ENCODE measurements around the gene MYRF. TPM values are rescaled to one million over a fixed set of nuclear protein-coding genes. Genes with fewer than 3 reads are reported as not detected.

Gene MYRF
- polyA plus RNA-seq (2013, experiment 1 of 4) = 8.5 TPM
- 8.4 TPM for polyA plus RNA-seq (2013, experiment 2 of 4)
- polyA plus RNA-seq (2013, experiment 3 of 4) = 10.8 TPM
- polyA plus RNA-seq (2013, experiment 4 of 4) = 12.4 TPM

- WGBS, 2 experiments = 6% methylated on average over 93 of the region's 93 CpGs
- Histone ChIP-seq H3K4me3 (ENCODE audit: insufficient read depth, low read depth, low read length) (peak within 1 kb of the TSS; percentile 52), H3K27ac (ENCODE audit: insufficient read depth, low read depth, low read length, poor library complexity, severe bottlenecking) (no peak within 1 kb of the TSS), H3K27me3 (ENCODE audit: control insufficient read depth, insufficient read depth, low read length, poor library complexity, severe bottlenecking) (peaks cover 26% of the 10 kb centered on the region), H3K9me3 (ENCODE audit: control insufficient read depth, low read length) (no peaks in the 10 kb centered on the region), H3K4me1 (ENCODE audit: control insufficient read depth, insufficient read depth, low read length) (peaks cover 16% of the 10 kb centered on the region), H3K36me3 (ENCODE audit: control insufficient read depth, insufficient read depth, low read length) (no peaks in the 10 kb centered on the region)
Measured at GRCh38 chr11:61752117-61752924, at the start of gene MYRF. Gene MYRF, plus strand, starts transcription at chr11:61752636. Its CDS starts 109 bp downstream, at chr11:61752745.

GRCh38 chr11:61702701-61703312, 49.6 kb upstream of the MYRF start:
- Histone ChIP-seq H3K27ac (ENCODE audit: insufficient read depth, low read depth, low read length, poor library complexity, severe bottlenecking) (no peak overlapping the region), H3K36me3 (ENCODE audit: control insufficient read depth, insufficient read depth, low read length) (no peaks in the 10 kb centered on the region), H3K4me3 (ENCODE audit: insufficient read depth, low read depth, low read length) (no peak overlapping the region), H3K27me3 (ENCODE audit: control insufficient read depth, insufficient read depth, low read length, poor library complexity, severe bottlenecking) (no peaks in the 10 kb centered on the region), H3K4me1 (ENCODE audit: control insufficient read depth, insufficient read depth, low read length) (peaks cover 7% of the 10 kb centered on the region), H3K9me3 (ENCODE audit: control insufficient read depth, low read length) (no peaks in the 10 kb centered on the region)
- whole genome bisulfite sequencing, 2 experiments = 90 to 93% methylated on average over 11 of the region's 11 CpGs

- peaks cover 12% of the 10 kb centered on the region for H3K4me1 ChIP-seq (ENCODE audit: control insufficient read depth, insufficient read depth, low read length)
- H3K27me3 ChIP-seq (ENCODE audit: control insufficient read depth, insufficient read depth, low read length, poor library complexity, severe bottlenecking) = no peaks in the 10 kb centered on the region
- H3K36me3 ChIP-seq (ENCODE audit: control insufficient read depth, insufficient read depth, low read length) = no peaks in the 10 kb centered on the region
- H3K27ac ChIP-seq (ENCODE audit: insufficient read depth, low read depth, low read length, poor library complexity, severe bottlenecking) = no peak overlapping the region
- no peak overlapping the region for H3K4me3 ChIP-seq (ENCODE audit: insufficient read depth, low read depth, low read length)
- 90 to 91% methylated on average over 15 of the region's 15 CpGs for WGBS, 2 experiments
- H3K9me3 ChIP-seq (ENCODE audit: control insufficient read depth, low read length) = no peaks in the 10 kb centered on the region
Measured at GRCh38 chr11:61704838-61705237, 47.6 kb upstream of the MYRF start.

GRCh38 chr11:61706452-61707400, 45.7 kb upstream of the MYRF start:
- no peak overlapping the region for H3K4me3 ChIP-seq (ENCODE audit: insufficient read depth, low read depth, low read length)
- H3K4me1 ChIP-seq (ENCODE audit: control insufficient read depth, insufficient read depth, low read length) = peaks cover 24% of the 10 kb centered on the region
- WGBS, 2 experiments = 78 to 82% methylated on average over 27 of the region's 27 CpGs
- no peak overlapping the region for H3K27ac ChIP-seq (ENCODE audit: insufficient read depth, low read depth, low read length, poor library complexity, severe bottlenecking)
- no peaks in the 10 kb centered on the region for H3K9me3 ChIP-seq (ENCODE audit: control insufficient read depth, low read length)
- H3K27me3 ChIP-seq (ENCODE audit: control insufficient read depth, insufficient read depth, low read length, poor library complexity, severe bottlenecking) = no peaks in the 10 kb centered on the region
- no peaks in the 10 kb centered on the region for H3K36me3 ChIP-seq (ENCODE audit: control insufficient read depth, insufficient read depth, low read length)

GRCh38 chr11:61707574-61707973, 44.9 kb upstream of the MYRF start:
- no peaks in the 10 kb centered on the region for H3K36me3 ChIP-seq (ENCODE audit: control insufficient read depth, insufficient read depth, low read length)
- H3K27me3 ChIP-seq (ENCODE audit: control insufficient read depth, insufficient read depth, low read length, poor library complexity, severe bottlenecking) = no peaks in the 10 kb centered on the region
- H3K4me1 ChIP-seq (ENCODE audit: control insufficient read depth, insufficient read depth, low read length) = peaks cover 32% of the 10 kb centered on the region
- 95 to 98% methylated on average over 9 of the region's 9 CpGs for WGBS, 2 experiments
- no peak overlapping the region for H3K27ac ChIP-seq (ENCODE audit: insufficient read depth, low read depth, low read length, poor library complexity, severe bottlenecking)
- H3K9me3 ChIP-seq (ENCODE audit: control insufficient read depth, low read length) = no peaks in the 10 kb centered on the region
- no peak overlapping the region for H3K4me3 ChIP-seq (ENCODE audit: insufficient read depth, low read depth, low read length)

- H3K4me1 ChIP-seq (ENCODE audit: control insufficient read depth, insufficient read depth, low read length) = peaks cover 46% of the 10 kb centered on the region
- H3K4me3 ChIP-seq (ENCODE audit: insufficient read depth, low read depth, low read length) = no peak overlapping the region
- H3K27me3 ChIP-seq (ENCODE audit: control insufficient read depth, insufficient read depth, low read length, poor library complexity, severe bottlenecking) = no peaks in the 10 kb centered on the region
- 93 to 95% methylated on average over 7 of the region's 7 CpGs for WGBS, 2 experiments
- H3K9me3 ChIP-seq (ENCODE audit: control insufficient read depth, low read length) = no peaks in the 10 kb centered on the region
- H3K27ac ChIP-seq (ENCODE audit: insufficient read depth, low read depth, low read length, poor library complexity, severe bottlenecking) = no peak overlapping the region
- H3K36me3 ChIP-seq (ENCODE audit: control insufficient read depth, insufficient read depth, low read length) = no peaks in the 10 kb centered on the region
Measured at GRCh38 chr11:61709110-61709509, 43.3 kb upstream of the MYRF start.

- no peaks in the 10 kb centered on the region for H3K36me3 ChIP-seq (ENCODE audit: control insufficient read depth, insufficient read depth, low read length)
Measured at GRCh38 chr11:61709572-61709971, 42.9 kb upstream of the MYRF start.

GRCh38 chr11:61710019-61710418, 42.4 kb upstream of the MYRF start:
- WGBS, 2 experiments = 65 to 71% methylated on average over 7 of the region's 7 CpGs
- no peaks in the 10 kb centered on the region for H3K27me3 ChIP-seq (ENCODE audit: control insufficient read depth, insufficient read depth, low read length, poor library complexity, severe bottlenecking)
- no peaks in the 10 kb centered on the region for H3K9me3 ChIP-seq (ENCODE audit: control insufficient read depth, low read length)
- no peak overlapping the region for H3K4me3 ChIP-seq (ENCODE audit: insufficient read depth, low read depth, low read length)
- peaks cover 50% of the 10 kb centered on the region for H3K4me1 ChIP-seq (ENCODE audit: control insufficient read depth, insufficient read depth, low read length)
- no peak overlapping the region for H3K27ac ChIP-seq (ENCODE audit: insufficient read depth, low read depth, low read length, poor library complexity, severe bottlenecking)
- no peaks in the 10 kb centered on the region for H3K36me3 ChIP-seq (ENCODE audit: control insufficient read depth, insufficient read depth, low read length)

More at GRCh38 chr11:61709572-61709971, 42.9 kb upstream of the MYRF start:
- H3K27me3 ChIP-seq (ENCODE audit: control insufficient read depth, insufficient read depth, low read length, poor library complexity, severe bottlenecking) = no peaks in the 10 kb centered on the region
- peaks cover 50% of the 10 kb centered on the region for H3K4me1 ChIP-seq (ENCODE audit: control insufficient read depth, insufficient read depth, low read length)
- H3K9me3 ChIP-seq (ENCODE audit: control insufficient read depth, low read length) = no peaks in the 10 kb centered on the region
- no peak overlapping the region for H3K27ac ChIP-seq (ENCODE audit: insufficient read depth, low read depth, low read length, poor library complexity, severe bottlenecking)
- H3K4me3 ChIP-seq (ENCODE audit: insufficient read depth, low read depth, low read length) = no peak overlapping the region
- WGBS, 2 experiments = 75 to 77% methylated on average over 7 of the region's 7 CpGs

GRCh38 chr11:61711037-61711436, 41.4 kb upstream of the MYRF start:
- 88 to 89% methylated on average over 14 of the region's 14 CpGs for WGBS, 2 experiments
- Histone ChIP-seq H3K4me3 (ENCODE audit: insufficient read depth, low read depth, low read length) (no peak overlapping the region), H3K27me3 (ENCODE audit: control insufficient read depth, insufficient read depth, low read length, poor library complexity, severe bottlenecking) (no peaks in the 10 kb centered on the region), H3K36me3 (ENCODE audit: control insufficient read depth, insufficient read depth, low read length) (no peaks in the 10 kb centered on the region), H3K9me3 (ENCODE audit: control insufficient read depth, low read length) (no peaks in the 10 kb centered on the region), H3K4me1 (ENCODE audit: control insufficient read depth, insufficient read depth, low read length) (peaks cover 53% of the 10 kb centered on the region), H3K27ac (ENCODE audit: insufficient read depth, low read depth, low read length, poor library complexity, severe bottlenecking) (no peak overlapping the region)
